Neural cell (in vitro differentiated cells): ENCODE data around the gene HIVEP1. TPM values are rescaled to one million over a fixed set of nuclear protein-coding genes. Genes with fewer than 3 reads are reported as not detected.

Source experiments
- H2AFZ ChIP-seq: fragments of 200-600, 300-800 bp; sonication (generic), shearing (Covaris generic); 2 replicates; pipeline ENCODE4 v1.6.0; 2014; ENCODE audit warnings: low read depth, mild to moderate bottlenecking, antibody characterized with exemption, low read length, moderate library complexity
- H3F3A ChIP-seq: fragments of 200-600 bp; shearing (Covaris generic); 2 replicates; pipeline ENCODE4 v1.6.1; 2016; ENCODE audit warnings: mild to moderate bottlenecking, moderate library complexity, mixed read lengths, antibody characterized with exemption, low read length; ENCODE audit not compliant: insufficient read depth, poor library complexity, severe bottlenecking
- H3K27ac ChIP-seq: fragments of 200-600, 300-800 bp; sonication (generic), shearing (Covaris generic); 2 replicates; pipeline ENCODE4 v1.5.1; 2014; ENCODE audit warnings: mild to moderate bottlenecking, low read length, moderate library complexity
- H3K27me3 ChIP-seq: fragments of 300-800, 200-600 bp; sonication (generic), shearing (Covaris generic); 2 replicates; pipeline ENCODE4 v1.6.0; 2014; ENCODE audit warnings: mild to moderate bottlenecking, low read depth, low read length, moderate library complexity; ENCODE audit not compliant: insufficient read depth
- H3K36me3 ChIP-seq: fragments of 300-800, 200-600 bp; sonication (generic), shearing (Covaris generic); 2 replicates; pipeline ENCODE4 v1.5.1; 2014; ENCODE audit warnings: mild to moderate bottlenecking, antibody characterized with exemption, low read length, moderate library complexity; ENCODE audit not compliant: insufficient read depth
- H3K4me2 ChIP-seq: fragments of 300-800, 200-600 bp; sonication (generic), shearing (Covaris generic); 2 replicates; pipeline ENCODE4 v1.6.0; 2014; ENCODE audit warnings: mild to moderate bottlenecking, low read length
- H3K4me3 ChIP-seq: fragments of 300-800, 200-600 bp; sonication (generic), shearing (Covaris generic); 2 replicates; pipeline ENCODE4 v1.5.1; 2014; ENCODE audit warnings: mild to moderate bottlenecking, low read length, moderate library complexity
- H3K79me2 ChIP-seq: fragments of 200-600 bp; shearing (Covaris generic); replicated peaks from 2 replicates; pipeline ENCODE4 v1.6.0; 2014; ENCODE audit warnings: mild to moderate bottlenecking, low read length, moderate library complexity; ENCODE audit not compliant: insufficient read depth
- H3K9ac ChIP-seq: fragments of 300-800, 200-600 bp; sonication (generic), shearing (Covaris generic); 2 replicates; pipeline ENCODE4 v1.6.1; 2016; ENCODE audit warnings: mild to moderate bottlenecking, low read length, mixed read lengths
- H3K9me2 ChIP-seq: fragments of 200-600 bp; shearing (Covaris generic); 2 replicates; pipeline ENCODE4 v1.6.1; 2016; ENCODE audit warnings: mild to moderate bottlenecking, low read length, mixed read lengths; ENCODE audit not compliant: insufficient read depth
- H3K9me3 ChIP-seq: fragments of 200-600, 300-800 bp; sonication (generic), shearing (Covaris generic); 2 replicates; pipeline ENCODE4 v1.6.1; 2016; ENCODE audit warnings: mild to moderate bottlenecking, mixed run types, low read length, moderate library complexity, mixed read lengths
- H4K20me1 ChIP-seq: fragments of 200-600 bp; shearing (Covaris generic); 2 replicates; pipeline ENCODE4 v1.6.1; 2016; ENCODE audit warnings: mild to moderate bottlenecking, mixed run types; ENCODE audit not compliant: insufficient read depth
- CTCF ChIP-seq: fragments of 450-650 bp; IDR thresholded peaks from 2 replicates; pipeline ENCODE4 v1.5.1; 2014; ENCODE audit warnings: antibody characterized with exemption, mild to moderate bottlenecking, moderate library complexity; ENCODE audit not compliant: poor library complexity, severe bottlenecking
- EP300 ChIP-seq: fragments of 450-650 bp; conservative IDR thresholded peaks from 2 replicates; pipeline ENCODE4 v1.6.1; 2014; ENCODE audit warnings: antibody characterized with exemption, mild to moderate bottlenecking, moderate library complexity; ENCODE audit not compliant: poor library complexity, severe bottlenecking
- EZH2 ChIP-seq: fragments of 200-600, 300-800 bp; shearing (Covaris generic), sonication (generic); IDR thresholded peaks from 2 replicates; pipeline ENCODE4 v1.6.1; 2014; ENCODE audit warnings: antibody characterized with exemption, low read length, borderline replicate concordance, mild to moderate bottlenecking; ENCODE audit not compliant: insufficient read depth, poor library complexity, severe bottlenecking
- MXI1 ChIP-seq: fragments of 450-650 bp; conservative IDR thresholded peaks from 2 replicates; pipeline ENCODE4 v1.6.1; 2014; ENCODE audit warnings: antibody characterized with exemption, mild to moderate bottlenecking; ENCODE audit not compliant: poor library complexity, severe bottlenecking
- POLR2AphosphoS5 ChIP-seq: IDR thresholded peaks from 2 replicates; pipeline ENCODE4 v1.6.1; 2012
- RAD21 ChIP-seq: fragments of 450-650 bp; conservative IDR thresholded peaks from 2 replicates; pipeline ENCODE4 v1.6.1; 2014; ENCODE audit warnings: antibody characterized with exemption, mild to moderate bottlenecking, moderate library complexity
- SMC3 ChIP-seq: fragments of 450-650 bp; conservative IDR thresholded peaks from 2 replicates; pipeline ENCODE4 v1.6.1; 2014; ENCODE audit warnings: antibody characterized with exemption, mild to moderate bottlenecking, moderate library complexity; ENCODE audit not compliant: poor library complexity
- TAF1 ChIP-seq: IDR thresholded peaks from 2 replicates; pipeline ENCODE4 v1.6.1; 2012; ENCODE audit warnings: low read depth
- polyA plus RNA-seq: library from polyadenylated mRNA; depleted of rRNA; stranded (reverse); fragments of >200 nt; gene quantifications from 2 replicates; pipeline ENCODE4 v1.2.3, GENCODE V29; 2014
- TF ChIP-seq, protein P1 (sequence below): IDR thresholded peaks from 2 replicates; pipeline ENCODE4 v1.6.1; 2012; ENCODE audit warnings: borderline replicate concordance

Gene HIVEP1
- polyA plus RNA-seq, 1 donor from 2014 or later, result 3.6 TPM

GRCh38 chr6:12138936-12139335, 126.8 kb downstream of the HIVEP1 start:
- no peak overlapping the region for H3K27ac ChIP-seq
- H3K36me3 ChIP-seq, result no peaks in the 10 kb centered on the region
- H3K9me2 ChIP-seq, result no peaks in the 10 kb centered on the region
- no peaks in the 10 kb centered on the region for H3K79me2 ChIP-seq
- H3F3A ChIP-seq, result no peaks in the 10 kb centered on the region
- TF ChIP-seq EZH2, result no peak
- TF ChIP-seq RAD21, result no peak
- no peak for TF ChIP-seq POLR2AphosphoS5
- TF ChIP-seq MXI1, result no peak
- TF ChIP-seq TAF1, result no peak
- TF ChIP-seq EP300, result no peak
- TF ChIP-seq, protein P1, sequence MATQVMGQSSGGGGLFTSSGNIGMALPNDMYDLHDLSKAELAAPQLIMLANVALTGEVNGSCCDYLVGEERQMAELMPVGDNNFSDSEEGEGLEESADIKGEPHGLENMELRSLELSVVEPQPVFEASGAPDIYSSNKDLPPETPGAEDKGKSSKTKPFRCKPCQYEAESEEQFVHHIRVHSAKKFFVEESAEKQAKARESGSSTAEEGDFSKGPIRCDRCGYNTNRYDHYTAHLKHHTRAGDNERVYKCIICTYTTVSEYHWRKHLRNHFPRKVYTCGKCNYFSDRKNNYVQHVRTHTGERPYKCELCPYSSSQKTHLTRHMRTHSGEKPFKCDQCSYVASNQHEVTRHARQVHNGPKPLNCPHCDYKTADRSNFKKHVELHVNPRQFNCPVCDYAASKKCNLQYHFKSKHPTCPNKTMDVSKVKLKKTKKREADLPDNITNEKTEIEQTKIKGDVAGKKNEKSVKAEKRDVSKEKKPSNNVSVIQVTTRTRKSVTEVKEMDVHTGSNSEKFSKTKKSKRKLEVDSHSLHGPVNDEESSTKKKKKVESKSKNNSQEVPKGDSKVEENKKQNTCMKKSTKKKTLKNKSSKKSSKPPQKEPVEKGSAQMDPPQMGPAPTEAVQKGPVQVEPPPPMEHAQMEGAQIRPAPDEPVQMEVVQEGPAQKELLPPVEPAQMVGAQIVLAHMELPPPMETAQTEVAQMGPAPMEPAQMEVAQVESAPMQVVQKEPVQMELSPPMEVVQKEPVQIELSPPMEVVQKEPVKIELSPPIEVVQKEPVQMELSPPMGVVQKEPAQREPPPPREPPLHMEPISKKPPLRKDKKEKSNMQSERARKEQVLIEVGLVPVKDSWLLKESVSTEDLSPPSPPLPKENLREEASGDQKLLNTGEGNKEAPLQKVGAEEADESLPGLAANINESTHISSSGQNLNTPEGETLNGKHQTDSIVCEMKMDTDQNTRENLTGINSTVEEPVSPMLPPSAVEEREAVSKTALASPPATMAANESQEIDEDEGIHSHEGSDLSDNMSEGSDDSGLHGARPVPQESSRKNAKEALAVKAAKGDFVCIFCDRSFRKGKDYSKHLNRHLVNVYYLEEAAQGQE, result no peak
- TF ChIP-seq SMC3, result no peak
- TF ChIP-seq CTCF, result no peak
- no peaks in the 10 kb centered on the region for H3K9me3 ChIP-seq
- H3K27me3 ChIP-seq, result no peaks in the 10 kb centered on the region
- no peak overlapping the region for H2AFZ ChIP-seq
- H4K20me1 ChIP-seq, result no peaks in the 10 kb centered on the region
- no peak overlapping the region for H3K4me3 ChIP-seq
- H3K4me2 ChIP-seq, result no peak overlapping the region
- no peak overlapping the region for H3K9ac ChIP-seq

- no peaks in the 10 kb centered on the region for H3K79me2 ChIP-seq
- no peak overlapping the region for H3K4me2 ChIP-seq
- H2AFZ ChIP-seq, result no peak overlapping the region
- H3K36me3 ChIP-seq, result no peaks in the 10 kb centered on the region
- H3K27ac ChIP-seq, result no peak overlapping the region
- no peaks in the 10 kb centered on the region for H3F3A ChIP-seq
- no peaks in the 10 kb centered on the region for H4K20me1 ChIP-seq
- H3K9me2 ChIP-seq, result no peaks in the 10 kb centered on the region
- TF ChIP-seq CTCF (no peak), POLR2AphosphoS5 (no peak), EZH2 (no peak), TAF1 (no peak), SMC3 (no peak), MXI1 (no peak), RAD21 (no peak), EP300 (no peak)
- TF ChIP-seq, protein P1, result no peak
- no peak overlapping the region for H3K9ac ChIP-seq
- H3K4me3 ChIP-seq, result no peak overlapping the region
- H3K9me3 ChIP-seq, result no peaks in the 10 kb centered on the region
- no peaks in the 10 kb centered on the region for H3K27me3 ChIP-seq
These were observed 135.6 kb downstream of the HIVEP1 start for GRCh38 chr6:12147557-12148316.
